Hematopoietic multipotent progenitor cell (in vitro differentiated cells): ENCODE measurements around the gene SIRT2. TPM values are rescaled to one million over a fixed set of nuclear protein-coding genes. Genes with fewer than 3 reads are reported as not detected.

ENCODE experiments used
- DNase-seq, 3 donors: peaks; one replicate each; pipeline ENCODE4 v3.0.0-alpha.2; 2011 to 2015; ENCODE audit warnings: low read depth in 2 of 3, low spot score in 2 of 3
- total RNA-seq: library from RNA; depleted of rRNA; stranded (reverse); fragments of >200 nt; gene quantifications from one replicate; pipeline ENCODE4 v1.2.3, GENCODE V29; 2012

SIRT2 gene
- total RNA-seq, 1 donor: 59.0 TPM

DNA sequence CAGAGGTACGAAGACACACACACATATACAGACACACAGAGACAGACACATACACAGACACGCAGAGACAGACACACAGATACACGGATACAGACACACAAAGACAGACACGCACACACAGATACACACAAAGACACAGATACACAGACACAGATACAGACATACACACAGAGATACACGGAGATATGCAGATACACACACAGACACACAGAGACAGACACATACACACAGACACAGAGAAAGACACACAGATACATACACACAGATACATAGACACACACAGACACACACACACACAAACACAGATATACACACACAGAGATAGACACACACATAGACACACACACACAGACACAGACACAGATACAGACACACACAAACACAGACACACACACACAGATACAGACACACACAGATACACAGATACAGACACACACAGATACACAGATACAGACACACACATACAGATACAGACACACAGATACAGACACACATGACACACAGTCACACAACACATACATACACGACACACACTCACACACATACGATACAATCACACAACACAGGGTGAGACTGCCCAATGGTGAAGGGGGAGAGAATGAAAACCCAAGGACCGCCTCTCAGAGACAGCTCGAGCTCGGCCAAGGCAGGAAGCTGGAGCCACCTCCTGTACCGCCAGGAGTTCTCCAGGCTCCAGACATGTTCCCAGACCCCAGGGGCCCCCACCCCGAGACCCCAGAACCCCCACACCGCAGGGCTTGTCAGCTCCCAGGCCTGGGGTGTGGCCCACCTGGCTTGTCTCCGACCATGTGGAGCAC is 21.4 kb upstream of the SIRT2 start:
- DNase-seq: no peak

DNA sequence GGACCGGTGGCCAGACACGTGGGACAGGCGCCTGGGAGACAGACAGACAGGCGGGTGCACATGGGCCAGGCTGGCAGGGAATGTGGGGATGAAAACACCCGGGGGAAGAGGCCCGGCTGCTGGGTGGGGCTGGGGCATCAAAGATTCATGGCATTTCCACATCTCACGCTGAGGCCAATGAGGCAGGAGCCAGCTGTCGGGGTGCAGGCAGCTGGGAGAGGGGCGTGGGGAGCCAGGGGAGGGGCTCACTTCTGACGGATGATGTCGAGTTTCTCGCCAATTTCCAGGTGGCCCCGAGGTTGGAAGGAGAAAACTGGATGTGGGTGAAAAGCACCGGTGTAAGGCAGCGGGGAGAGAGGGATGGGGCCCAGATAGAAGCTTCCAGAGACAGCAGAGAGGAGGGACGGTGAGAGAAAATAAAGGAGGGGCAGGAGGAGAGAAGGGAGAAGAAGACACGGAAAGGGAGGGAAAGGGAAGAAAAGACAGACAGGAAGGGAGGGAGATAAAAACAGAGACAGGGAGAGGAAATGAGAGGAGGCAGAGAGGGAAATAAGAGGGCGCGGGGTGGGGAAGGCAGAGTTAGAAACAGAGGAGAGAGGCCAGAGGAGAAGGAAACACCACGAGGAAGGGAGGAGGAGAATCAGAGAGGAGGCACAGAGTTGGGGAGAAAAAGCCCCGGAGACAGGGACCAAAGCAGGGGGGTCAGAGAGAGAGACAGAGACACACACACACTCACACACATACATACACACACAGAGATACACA is 20.6 kb upstream of the SIRT2 start:
- DNase-seq: no peak

GRCh38 chr19:38918526-38918925 is 19.1 kb upstream of the SIRT2 start:
- DNase-seq: no peak

DNA sequence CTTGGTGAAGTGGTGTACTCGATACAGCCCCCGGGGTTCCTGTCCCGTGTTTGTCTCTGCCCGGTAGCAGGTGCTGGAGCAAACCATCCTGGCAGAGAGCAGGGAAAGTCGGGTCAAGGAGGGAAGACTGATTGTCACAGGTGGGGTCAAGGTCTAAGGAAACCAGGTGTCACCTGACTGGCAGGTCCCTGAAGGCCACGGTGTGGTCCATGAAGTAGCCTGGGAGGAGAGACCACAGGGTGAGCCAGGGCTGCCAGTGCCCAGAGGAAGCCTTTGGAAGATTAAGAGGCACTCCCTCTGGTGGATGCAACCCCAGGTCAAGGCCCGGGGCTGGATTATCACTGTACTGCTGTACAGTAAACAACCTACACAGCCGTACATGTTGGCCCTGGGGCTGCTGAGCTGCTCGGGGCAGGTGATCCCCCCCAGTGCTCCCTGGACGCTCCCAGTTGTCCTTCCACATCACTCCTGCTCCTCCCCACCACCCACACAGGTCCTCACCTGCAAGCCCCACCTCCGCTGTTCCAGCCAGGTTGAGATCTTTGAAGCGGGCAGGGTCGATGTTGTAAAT is 18.6 kb upstream of the SIRT2 start:
- DNase-seq: no peak

DNA sequence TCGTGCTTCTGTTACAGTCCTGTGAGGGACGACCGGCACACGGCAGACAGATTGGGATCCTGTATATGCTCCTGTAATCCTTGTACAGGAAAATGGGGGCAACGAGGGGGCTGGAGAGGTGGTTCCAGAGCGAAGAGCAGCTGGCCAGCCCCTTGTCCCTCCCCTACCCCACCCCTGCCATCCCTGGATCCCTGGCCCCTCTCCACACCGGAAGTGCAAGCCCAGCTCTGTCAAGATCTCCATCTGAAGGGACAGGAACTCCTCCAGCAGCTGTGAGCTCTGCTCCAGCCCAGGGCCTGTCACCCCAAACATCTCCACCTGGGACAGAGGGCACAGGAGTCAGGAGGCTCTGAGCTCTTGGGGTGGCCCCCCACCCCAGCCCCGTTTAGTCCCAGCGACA is 18.1 kb upstream of the SIRT2 start:
- DNase-seq: no peak

DNA sequence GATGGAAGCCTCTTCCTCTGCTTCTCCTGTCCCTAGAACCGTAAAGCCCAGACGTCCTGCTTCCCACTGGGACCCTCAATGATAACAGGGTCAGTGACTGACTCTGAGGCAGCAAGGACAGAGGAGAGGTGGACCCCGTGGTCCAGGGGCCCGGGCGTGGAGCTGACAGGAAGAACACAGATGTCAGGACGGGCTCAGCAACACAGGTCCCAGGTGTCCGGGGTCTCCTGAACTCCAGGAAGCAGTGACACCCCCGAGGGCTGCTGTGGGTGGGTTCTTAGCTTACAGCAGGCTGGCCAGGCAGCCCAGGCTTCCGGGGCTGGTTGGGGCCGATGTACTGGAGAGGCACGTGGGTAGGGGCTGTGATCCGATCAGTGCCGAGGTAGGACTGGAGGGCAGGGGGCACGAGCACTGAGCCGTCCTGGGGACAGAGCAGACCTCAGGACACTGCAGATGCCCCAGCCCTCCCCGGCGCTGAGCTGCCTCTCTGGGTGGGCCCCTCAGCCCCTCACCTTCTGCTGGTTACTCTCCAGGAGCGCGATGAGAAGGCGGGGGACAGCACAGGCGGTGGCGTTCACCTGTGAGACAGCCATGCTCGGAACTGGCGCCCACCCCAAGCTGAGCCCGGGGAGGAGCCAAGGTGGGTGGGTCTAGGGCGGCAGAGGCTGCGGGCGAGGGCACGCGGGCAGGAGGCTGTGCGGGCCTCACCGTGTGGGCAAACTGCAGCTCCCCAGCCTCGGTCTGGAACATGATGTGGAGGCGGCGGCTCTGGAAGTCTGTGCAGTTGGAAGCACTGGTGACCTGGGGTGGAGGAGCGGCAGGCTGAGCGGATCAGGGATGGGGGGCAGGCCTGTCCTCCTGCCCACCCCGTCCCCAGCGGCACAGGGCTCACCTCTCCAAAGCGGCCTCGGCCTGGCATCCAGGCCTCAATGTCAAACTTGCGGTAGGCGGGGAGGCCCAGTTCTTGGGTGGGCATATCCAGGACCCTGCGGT is 16.2 kb upstream of the SIRT2 start:
- no peak for DNase-seq

DNA sequence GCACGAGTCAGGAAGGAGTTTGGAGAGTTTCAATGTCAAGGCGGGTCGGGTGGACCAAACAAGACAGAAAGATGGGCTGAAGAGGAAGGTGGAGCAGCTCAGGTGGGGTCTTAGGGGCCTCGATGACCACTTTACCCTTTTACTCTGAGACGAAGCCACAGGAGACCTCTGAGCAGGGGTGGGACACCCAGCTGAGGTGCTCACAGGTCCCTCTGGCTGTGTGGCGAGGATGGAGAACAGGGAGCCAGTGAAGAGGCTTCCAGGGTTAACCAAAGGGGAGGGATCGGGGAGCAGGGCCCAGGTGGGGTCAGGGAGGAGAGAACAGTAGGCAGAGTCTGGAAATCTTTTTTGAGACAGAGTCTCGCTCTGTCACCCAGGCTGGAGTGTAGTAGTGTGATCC is 14.5 kb upstream of the SIRT2 start:
- no peak for DNase-seq

- DNase-seq: peak in 2 of 3 donors; percentile 16 to 50
Measured at GRCh38 chr19:38912600-38913514, 13.4 kb upstream of the SIRT2 start.

DNA sequence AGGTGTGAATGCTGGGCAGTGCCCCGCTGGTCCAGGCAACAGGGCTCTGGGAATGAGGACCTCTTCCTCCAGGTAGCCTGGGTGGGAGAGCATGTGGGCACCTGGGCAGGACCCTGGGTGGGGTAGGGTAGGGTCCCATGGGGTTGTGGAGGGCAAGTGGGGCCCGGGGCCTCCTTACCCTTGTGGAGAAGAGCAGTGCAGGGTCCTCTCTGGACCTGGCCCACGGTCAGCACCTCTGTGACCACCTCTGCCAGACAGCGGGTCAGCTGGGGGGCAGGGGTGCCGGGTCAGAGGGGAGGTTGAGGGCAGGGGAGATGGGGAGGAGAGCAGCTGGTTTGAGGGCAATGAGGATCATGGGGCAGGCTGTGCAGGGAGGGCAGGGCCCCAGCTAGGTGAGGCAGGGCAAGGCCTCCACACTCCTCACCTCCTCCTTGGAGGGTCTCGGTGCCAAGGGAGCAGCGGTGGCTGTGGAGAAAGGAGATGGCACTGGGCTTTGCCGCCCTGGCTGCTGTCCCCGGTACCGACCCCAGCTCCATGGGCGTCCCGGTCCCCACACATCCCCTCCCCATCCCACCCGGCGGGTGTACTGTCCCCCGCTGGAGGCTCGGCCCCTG is 12.1 kb upstream of the SIRT2 start:
- no peak for DNase-seq

DNA sequence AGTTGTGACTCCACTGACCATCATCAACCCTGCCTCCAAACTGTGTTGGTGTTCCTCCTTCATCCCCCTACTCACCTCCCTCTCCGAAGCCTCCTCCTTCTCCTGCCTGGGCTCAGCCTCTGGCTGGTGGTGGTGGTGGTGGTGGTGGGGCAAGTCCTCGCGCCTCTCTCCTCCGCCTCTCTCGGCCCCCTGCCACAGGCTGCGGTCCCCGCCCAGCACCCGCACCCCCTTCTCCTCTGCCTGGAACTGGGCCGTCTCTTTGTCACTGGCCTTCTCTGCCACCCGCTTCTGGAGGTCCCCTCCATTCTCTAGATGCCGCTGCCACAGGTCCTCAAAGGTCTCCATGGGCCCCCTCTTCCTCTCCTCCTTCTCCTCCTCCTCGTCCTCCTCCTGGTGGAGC is 11.1 kb upstream of the SIRT2 start:
- no peak for DNase-seq

DNA sequence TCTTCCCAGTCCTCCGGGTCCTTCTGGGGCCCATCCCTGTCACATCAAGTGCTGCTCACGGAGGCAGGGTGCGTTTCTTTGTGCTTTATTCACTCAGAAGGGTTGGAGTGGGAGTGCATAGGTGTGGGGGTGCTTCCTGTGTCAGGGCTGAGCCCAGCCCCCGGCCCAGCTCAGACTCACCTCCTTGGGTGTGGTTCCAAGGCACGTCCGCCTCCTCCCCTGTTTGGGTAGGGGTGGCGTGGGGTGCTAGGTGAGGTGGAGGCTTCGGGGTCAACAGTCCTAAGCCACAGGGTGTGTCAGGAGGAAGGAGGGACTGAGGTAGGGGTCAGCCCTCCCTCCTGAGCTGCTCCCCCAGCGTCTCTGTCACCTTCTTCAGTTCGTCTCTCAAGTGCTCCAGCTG is 9.5 kb upstream of the SIRT2 start:
- DNase-seq: no peak

DNA sequence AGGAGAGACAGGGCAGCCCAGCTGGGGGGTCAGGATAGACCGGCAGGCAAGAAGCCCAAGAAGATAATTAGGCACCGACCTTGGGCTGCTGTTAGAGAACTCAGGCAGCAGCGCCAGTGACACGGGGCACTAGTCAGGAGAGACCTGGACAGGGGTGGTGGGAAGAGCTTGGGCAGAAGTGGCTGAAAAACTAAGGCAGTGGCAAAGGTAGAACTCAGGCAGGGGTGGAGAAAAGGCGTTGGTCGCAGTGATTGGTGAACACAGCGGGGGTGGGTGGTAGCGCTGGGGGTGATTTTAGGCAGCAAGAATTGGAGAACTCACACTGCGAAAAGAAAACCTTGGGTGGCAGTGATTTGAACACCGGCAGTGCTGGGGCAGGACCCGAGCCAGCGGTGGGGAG is 8.3 kb upstream of the SIRT2 start:
- DNase-seq: no peak

DNA sequence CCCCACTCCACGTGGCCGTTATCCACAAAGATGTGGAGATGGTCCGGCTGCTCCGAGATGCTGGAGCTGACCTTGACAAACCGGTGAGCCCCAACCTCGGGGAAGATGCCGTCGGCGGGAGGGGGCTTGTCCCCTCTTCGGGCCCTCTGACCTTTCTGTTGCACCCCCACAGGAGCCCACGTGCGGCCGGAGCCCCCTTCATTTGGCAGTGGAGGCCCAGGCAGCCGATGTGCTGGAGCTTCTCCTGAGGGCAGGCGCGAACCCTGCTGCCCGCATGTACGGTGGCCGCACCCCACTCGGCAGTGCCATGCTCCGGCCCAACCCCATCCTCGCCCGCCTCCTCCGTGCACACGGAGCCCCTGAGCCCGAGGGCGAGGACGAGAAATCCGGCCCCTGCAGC is 7.8 kb upstream of the SIRT2 start:
- no peak for DNase-seq

- DNase-seq: no peak
Measured at GRCh38 chr19:38905620-38906019, 6.2 kb upstream of the SIRT2 start.

- DNase-seq: no peak
Measured at GRCh38 chr19:38904581-38905539, 5.4 kb upstream of the SIRT2 start.

DNA sequence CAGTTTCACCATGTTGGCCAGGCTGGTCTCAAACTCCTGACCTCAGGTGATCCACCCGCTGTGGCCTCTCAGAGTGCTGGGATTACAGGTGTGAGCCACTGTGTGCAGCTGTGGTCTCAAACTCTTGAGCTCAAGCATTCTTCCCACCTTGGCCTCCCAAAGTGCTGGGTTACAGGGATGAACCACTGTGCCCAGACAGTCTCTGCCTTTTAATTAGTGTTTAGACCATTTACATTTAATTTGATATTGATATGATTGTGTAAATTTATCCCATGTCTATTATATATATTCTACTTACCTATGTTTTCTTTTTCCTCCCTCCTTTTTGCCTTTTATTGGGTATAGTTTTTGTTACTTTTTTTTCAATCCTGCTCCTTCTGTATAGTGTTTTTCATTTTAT is 2.3 kb upstream of the SIRT2 start:
- no peak for DNase-seq

- DNase-seq: no peak
Measured at GRCh38 chr19:38900743-38901190, 1.3 kb upstream of the SIRT2 start.

- DNase-seq: no peak
Measured at GRCh38 chr19:38900202-38900629, 798 bp upstream of the SIRT2 start.
